ENCODE measurements around the gene HCRT. TPM values are rescaled to one million over a fixed set of nuclear protein-coding genes. Genes with fewer than 3 reads are reported as not detected.
"Not testable (repeated sequence)": the region's sequence is repeated elsewhere in the genome, so short reads cannot be mapped to it uniquely, and the experiment has no call there.

The HCRT gene
- total and polyA plus RNA-seq, 2 donors (not counting 1 experiment from before 2014, with no cell fraction given), result not detected

- H3K4me1 ChIP-seq (ENCODE audit: control insufficient read depth in 2 of 2, insufficient read depth in 2 of 2, low read length in 2 of 2), result no peaks in the 10 kb centered on the region
- ChIA-PET POLR2A (interaction anchor here (0.6 to 1.0 kb wide), 3 partner anchors 52 to 90 kb away, joined by 4 to 7 read pairs (median 4); no protein-coding TSS in a partner anchor), CTCF (interaction anchor here (0.5 to 2.3 kb wide), 30 partner anchors 8 to 917 kb away, joined by 3 to 16 read pairs (median 5); partner anchors contain the start of genes GHDC, HCRT and STAT5A)
- no peaks in the 10 kb centered on the region for H3K79me2 ChIP-seq (ENCODE audit: control insufficient read depth, insufficient read depth, low read length)
- ATAC-seq (ENCODE audit: low read depth) (peak; percentile 64), DNase-seq (peak; percentile 65)
- Mint-ChIP-seq H3K9me3 (ENCODE audit: insufficient read depth) (no peaks in the 10 kb centered on the region), H3K27me3 (no peaks in the 10 kb centered on the region), H3K4me1 (no peaks in the 10 kb centered on the region), H3K27ac (no peak overlapping the region), H3K4me3 (no peak overlapping the region)
- H3K9me3 ChIP-seq (ENCODE audit: control extremely low read depth in 1 of 3, control insufficient read depth in 2 of 3, insufficient read depth in 1 of 3, low read length in 2 of 3), result no peaks in the 10 kb centered on the region
- no peak overlapping the region for H3K27ac ChIP-seq (ENCODE audit: low read length in 2 of 2)
- no peak overlapping the region for H2AFZ ChIP-seq (ENCODE audit: insufficient read depth, low read depth, low read length, poor library complexity, severe bottlenecking)
- no peaks in the 10 kb centered on the region for H3K27me3 ChIP-seq (replicated peaks in 1 of 4; ENCODE audit: control extremely low read depth in 1 of 4, control insufficient read depth in 3 of 4, insufficient read depth in 4 of 4, low read length in 3 of 4)
- no peaks in the 10 kb centered on the region for H4K20me1 ChIP-seq (ENCODE audit: control insufficient read depth, insufficient read depth, low read length, poor library complexity, severe bottlenecking)
- TF ChIP-seq CTCF (IDR thresholded peaks at IDR 0.05), result peak; percentile 66
- no peak for TF ChIP-seq EZH2 (IDR thresholded peaks at IDR 0.05; ENCODE audit: borderline replicate concordance, insufficient read depth, low read depth, low read length, poor library complexity, severe bottlenecking)
- 0% methylated on average over 1 of the region's 3 CpGs for WGBS (ENCODE audit: insufficient coverage)
- intact Hi-C loops (cut with micrococcal nuclease), result loop anchor here (2.0 to 10.0 kb wide), 2 partner anchors 53 to 185 kb away; partner anchors contain the start of gene STAT5B
- no peak overlapping the region for H3K4me2 ChIP-seq (replicated peaks; ENCODE audit: low read depth, low read length, poor library complexity, severe bottlenecking)
- H3K36me3 ChIP-seq (replicated peaks in 1 of 2; ENCODE audit: control extremely low read depth in 1 of 2, control insufficient read depth in 1 of 2, extremely low read depth in 1 of 2, insufficient read depth in 2 of 2, low read length in 1 of 2), result peaks cover 16 to 50% of the 10 kb centered on the region in 2 experiments
- H3K4me3 ChIP-seq (ENCODE audit: control extremely low read depth in 1 of 5, extremely low read depth in 1 of 5, insufficient read depth in 1 of 5, low read depth in 2 of 5, low read length in 4 of 5), result no peak overlapping the region
- H3K9ac ChIP-seq (ENCODE audit: low read length), result no peak overlapping the region
Observed at GRCh38 chr17:42221886-42222745, 36.9 kb upstream of the HCRT start.

- H3K27me3 ChIP-seq (replicated peaks in 1 of 4; ENCODE audit: control extremely low read depth in 1 of 4, control insufficient read depth in 3 of 4, insufficient read depth in 4 of 4, low read length in 3 of 4); ATAC-seq (ENCODE audit: low read depth); H3K27me3 Mint-ChIP-seq; H3K9me3 ChIP-seq (ENCODE audit: control extremely low read depth in 1 of 3, control insufficient read depth in 2 of 3, insufficient read depth in 1 of 3, low read length in 2 of 3); H4K20me1 ChIP-seq (ENCODE audit: control insufficient read depth, insufficient read depth, low read length, poor library complexity, severe bottlenecking); H3K27ac ChIP-seq (ENCODE audit: low read length in 2 of 2); H3K4me1 ChIP-seq (ENCODE audit: control insufficient read depth in 2 of 2, insufficient read depth in 2 of 2, low read length in 2 of 2); H3K9me3 Mint-ChIP-seq (ENCODE audit: insufficient read depth); H3K27ac Mint-ChIP-seq; H3K79me2 ChIP-seq (ENCODE audit: control insufficient read depth, insufficient read depth, low read length); CTCF ChIA-PET; H2AFZ ChIP-seq (ENCODE audit: insufficient read depth, low read depth, low read length, poor library complexity, severe bottlenecking); intact Hi-C loops (cut with micrococcal nuclease); H3K4me3 Mint-ChIP-seq; H3K4me3 ChIP-seq (ENCODE audit: control extremely low read depth in 1 of 5, extremely low read depth in 1 of 5, insufficient read depth in 1 of 5, low read depth in 2 of 5, low read length in 4 of 5); POLR2A ChIA-PET; H3K4me1 Mint-ChIP-seq; H3K9ac ChIP-seq (ENCODE audit: low read length); H3K4me2 ChIP-seq (replicated peaks; ENCODE audit: low read depth, low read length, poor library complexity, severe bottlenecking); DNase-seq: not testable (repeated sequence)
- WGBS (ENCODE audit: insufficient coverage), result no CpG with 5 or more reads among the region's 17 CpGs
- H3K36me3 ChIP-seq (replicated peaks in 1 of 2; ENCODE audit: control extremely low read depth in 1 of 2, control insufficient read depth in 1 of 2, extremely low read depth in 1 of 2, insufficient read depth in 2 of 2, low read length in 1 of 2), result peaks cover 20 to 61% of the 10 kb centered on the region in 2 experiments
Observed at GRCh38 chr17:42219280-42219679, 34.0 kb upstream of the HCRT start.

Measured in B cell (primary cell).